GM12878 (cell line): Measurements from ENCODE around the gene WDR11. TPM values are rescaled to one million over a fixed set of nuclear protein-coding genes. Genes with fewer than 3 reads are reported as not detected.

Experiments
- ATAC-seq: fragments of 200-7000 bp; cut with Tn5 transposase; 3 replicates; pipeline ENCODE4 v1.9.1; 2020; ENCODE audit warnings: mild to moderate bottlenecking, moderate library complexity
- BruUV-seq: library from RNA; stranded (reverse); fragments of 400-500 nt; replicated peaks from 2 replicates; lab custom pipeline; 2021; lab: Mats Ljungman, UMichigan
- CTCF ChIA-PET: fragments of 300-600 bp; sonication (Branson Sonifier 250); formaldehyde crosslinking; extraction: SDS; loops from one replicate; lab custom pipeline; 2021; ENCODE audit warnings: inconsistent platforms; lab: Yijun Ruan, JAX
- POLR2A ChIA-PET: fragments of 350-600 bp; formaldehyde crosslinking; extraction: SDS; loops from one replicate; lab custom pipeline; 2021; ENCODE audit warnings: inconsistent platforms; lab: Charles Lee
- RAD21 ChIA-PET: fragments of 300-600 bp; sonication (Branson Sonifier 250); formaldehyde crosslinking; loops from one replicate; lab custom pipeline; 2023; ENCODE audit warnings: antibody characterized with exemption; ENCODE audit not compliant: unreplicated experiment; lab: Charles Lee
- SMC1A ChIA-PET: fragments of 300-600 bp; sonication (Branson Sonifier 250); formaldehyde crosslinking; loops from one replicate; lab custom pipeline; 2023; ENCODE audit not compliant: unreplicated experiment, uncharacterized antibody; lab: Charles Lee
- DNase-seq: peaks from one replicate; pipeline ENCODE4 v3.0.0-alpha.2; 2011; ENCODE audit warnings: low read depth, low spot score
- FAIRE-seq: peaks from 3 replicates; lab custom pipeline; 2011; peaks lifted over from hg19 to GRCh38; lab: Jason Lieb, UNC
- H2AFZ ChIP-seq: 2 replicates; pipeline ENCODE4 v1.6.0; 2011; ENCODE audit warnings: low read depth, low read length, control low read depth; ENCODE audit not compliant: control insufficient read depth
- H3K27ac ChIP-seq: 2 replicates; pipeline ENCODE4 v1.5.1; 2011; ENCODE audit warnings: control low read depth; ENCODE audit not compliant: control insufficient read depth, insufficient read depth
- H3K27me3 ChIP-seq, 2 experiments: replicated peaks in 1 of 2; 2 replicates each; pipeline versions ENCODE4 v1.6.0 to v1.6.1; 2011; ENCODE audit warnings: low read length in 1 of 2; ENCODE audit not compliant: control insufficient read depth in 2 of 2, insufficient read depth in 2 of 2
- H3K36me3 ChIP-seq, 2 experiments: 2 replicates each; pipeline ENCODE4 v1.5.1; 2011; ENCODE audit warnings: low read length in 1 of 2; ENCODE audit not compliant: control insufficient read depth in 2 of 2, insufficient read depth in 2 of 2
- H3K4me1 ChIP-seq: 2 replicates; pipeline ENCODE4 v1.6.1; 2011; ENCODE audit warnings: mild to moderate bottlenecking, low read length, moderate library complexity, mixed read lengths; ENCODE audit not compliant: control insufficient read depth, insufficient read depth
- H3K4me2 ChIP-seq: 2 replicates; pipeline ENCODE4 v1.6.0; 2011; ENCODE audit warnings: control low read depth; ENCODE audit not compliant: control insufficient read depth, insufficient read depth
- H3K4me3 ChIP-seq: fragments of 200-600 bp; sonication (generic); 2 replicates; pipeline ENCODE4 v1.5.1; 2016
- H3K79me2 ChIP-seq: 2 replicates; pipeline ENCODE4 v1.6.0; 2011; ENCODE audit warnings: low read length; ENCODE audit not compliant: control insufficient read depth, insufficient read depth
- H3K9ac ChIP-seq: 2 replicates; pipeline ENCODE4 v1.8.0; 2011; ENCODE audit warnings: low read length, control low read depth, mixed read lengths; ENCODE audit not compliant: control insufficient read depth, insufficient read depth
- H3K9me3 ChIP-seq: replicated peaks from 3 replicates; pipeline ENCODE4 v1.5.1; 2011; ENCODE audit warnings: mild to moderate bottlenecking, low read length; ENCODE audit not compliant: control insufficient read depth, insufficient read depth
- H4K20me1 ChIP-seq: 2 replicates; pipeline ENCODE4 v1.6.0; 2011; ENCODE audit not compliant: control insufficient read depth, insufficient read depth
- BCL11A ChIP-seq: IDR thresholded peaks from 2 replicates; pipeline ENCODE4 v1.6.1; 2011; ENCODE audit warnings: low read depth, low read length
- BCL3 ChIP-seq: IDR thresholded peaks from 2 replicates; pipeline ENCODE4 v1.6.1; 2011; ENCODE audit warnings: borderline replicate concordance, low read depth, mild to moderate bottlenecking, moderate library complexity, low read length; ENCODE audit not compliant: insufficient read depth, poor library complexity, severe bottlenecking
- CBX5 ChIP-seq: sonication (generic); IDR thresholded peaks from 2 replicates; pipeline ENCODE4 v1.6.1; 2016; ENCODE audit warnings: low read depth, moderate library complexity, mild to moderate bottlenecking, inconsistent platforms
- CREM ChIP-seq: IDR thresholded peaks from 2 replicates; pipeline ENCODE4 v1.6.1; 2014; ENCODE audit warnings: antibody characterized with exemption, low read depth
- HCFC1 ChIP-seq: fragments of 150-350 bp; IDR thresholded peaks from 2 replicates; pipeline ENCODE4 v1.6.1; 2014; ENCODE audit warnings: low read length
- HDAC2 ChIP-seq: fragments of 200-600 bp; sonication (generic); IDR thresholded peaks from 2 replicates; pipeline ENCODE4 v1.6.1; 2017
- IRF5 ChIP-seq: fragments of 450-650 bp; IDR thresholded peaks from 2 replicates; pipeline ENCODE4 v1.6.1; 2017; ENCODE audit warnings: borderline replicate concordance
- NR2F1 ChIP-seq: fragments of 450-650 bp; conservative IDR thresholded peaks from 2 replicates; pipeline ENCODE4 v1.6.1; 2017; ENCODE audit warnings: mild to moderate bottlenecking
- RB1 ChIP-seq: fragments of 450-650 bp; formaldehyde crosslinking; IDR thresholded peaks from 2 replicates; pipeline ENCODE4 v1.6.1; 2017; ENCODE audit warnings: mild to moderate bottlenecking, borderline replicate concordance
- RBBP5 ChIP-seq: fragments of 200-600 bp; sonication (generic); conservative IDR thresholded peaks from 2 replicates; pipeline ENCODE4 v1.6.1; 2016
- STAT1 ChIP-seq: fragments of 450-650 bp; conservative IDR thresholded peaks from 2 replicates; pipeline ENCODE4 v1.6.1; 2014; ENCODE audit warnings: antibody characterized with exemption, mild to moderate bottlenecking
- ZNF274 ChIP-seq: IDR thresholded peaks from one replicate; pipeline ENCODE4 v1.8.0; 2011; ENCODE audit not compliant: insufficient read length, insufficient read depth
- WGBS: methylation state at CpG from one replicate; pipeline ENCODE4 v1.1.6; 2016; ENCODE audit warnings: low lambda C conversion rate; ENCODE audit not compliant: insufficient replicate concordance, insufficient coverage; ENCODE audit errors: missing lambda C conversion rate; 5-methylcytosine and 5-hydroxymethylcytosine counted together
- in situ Hi-C: fragments of 300-500 bp; cut with MboI; formaldehyde crosslinking; loops from 9 replicates; pipeline ENCODE4 v1.14.3; 2018; ENCODE audit warnings: mixed read lengths
- intact Hi-C: fragments of 100-400 bp; cut with micrococcal nuclease; formaldehyde crosslinking; loops from one replicate; pipeline ENCODE4 v1.14.2; 2022; ENCODE audit not compliant: unreplicated experiment
- polyA plus RNA-seq, 11 experiments: library from polyadenylated mRNA; depleted of rRNA in 4 of 11; unstranded in 6 of 11; stranded (reverse) in 5 of 11; fragments of >200 nt; fragmentation: Nextera tagmentation in 4 of 11; fragmentation: Illumina TruSeq in 1 of 11; extraction: Ambion mirVana in 4 of 11; extraction: Trizol in 1 of 11; gene quantifications; 1 replicate in 1 of 11; 2 replicates in 10 of 11; pipeline versions ENCODE4 v1.2.1 to v1.2.3, GENCODE V29; 2011 to 2016; ENCODE audit warnings: inconsistent platforms in 2 of 11, missing spikeins in 2 of 11, low read depth in 1 of 11
- total RNA-seq, 4 experiments: library from RNA; depleted of rRNA in 3 of 4; stranded (reverse); fragments of >200 nt in 3 of 4; fragmentation: Illumina TruSeq in 1 of 4; extraction: Trizol in 1 of 4; gene quantifications; 2 replicates each; pipeline versions ENCODE4 v1.2.1 to v1.2.3, GENCODE V29; 2013 to 2021

WDR11 gene
- total and polyA plus RNA-seq, 10 of the 15 experiments (the other 5 are each of a cell fraction or from before 2014, with no cell fraction given), result 21.3 to 132 (median 42.6) TPM

- ChIA-PET SMC1A (interaction anchor here (1.4 kb wide), 1 partner anchor 790 kb away, joined by 6 read pairs; no protein-coding TSS in a partner anchor), RAD21 (interaction anchor here (1.4 kb wide), 1 partner anchor 788 kb away, joined by 3 read pairs; no protein-coding TSS in a partner anchor), CTCF (interaction anchor here (0.7 to 0.9 kb wide), 2 partner anchors 14 to 349 kb away, joined by 3 to 4 read pairs; no protein-coding TSS in a partner anchor), POLR2A (no interaction called here)
- 14% methylated on average over 7 of the region's 7 CpGs for WGBS
- H3K27ac ChIP-seq, result no peak overlapping the region
- H3K9me3 ChIP-seq, result no peaks in the 10 kb centered on the region; the same call in 2 of the 3 replicates
- no peak overlapping the region for H2AFZ ChIP-seq
- H3K4me3 ChIP-seq, result no peak overlapping the region
- H3K9ac ChIP-seq, result no peak overlapping the region
- no peaks in the 10 kb centered on the region for H4K20me1 ChIP-seq
- H3K4me2 ChIP-seq, result no peak overlapping the region
- ATAC-seq (no peak), FAIRE-seq (no peak), DNase-seq (no peak)
- in situ Hi-C loops, result loop anchor here (5.0 kb wide), 1 partner anchor 786 kb away; no protein-coding TSS in a partner anchor
- H3K27me3 ChIP-seq, result peaks cover 8 to 10% of the 10 kb centered on the region in 2 experiments
- H3K36me3 ChIP-seq, result no peaks in the 10 kb centered on the region
- no TSS peak for BruUV-seq
- intact Hi-C loops, result no loop called here
- no peaks in the 10 kb centered on the region for H3K79me2 ChIP-seq
- no peaks in the 10 kb centered on the region for H3K4me1 ChIP-seq
- no peak for TF ChIP-seq NR2F1
- no peak for TF ChIP-seq HDAC2
- TF ChIP-seq RBBP5, result no peak
- TF ChIP-seq ZNF274, result no peak
- TF ChIP-seq BCL11A, result no peak
- TF ChIP-seq RB1, result no peak
- no peak for TF ChIP-seq BCL3
- TF ChIP-seq CBX5, result no peak
- no peak for TF ChIP-seq IRF5
- TF ChIP-seq STAT1, result no peak
- no peak for TF ChIP-seq HCFC1
- TF ChIP-seq CREM, result no peak
Measured at GRCh38 chr10:120946497-120946896, 95.3 kb downstream of the WDR11 start.
